ENCODE results near the gene KRT40. TPM values are rescaled to one million over a fixed set of nuclear protein-coding genes. Genes with fewer than 3 reads are reported as not detected.

The KRT40 gene
- total RNA-seq, 1 donor from 2014 or later: not detected

- H3K27ac Mint-ChIP-seq (ENCODE audit: unreplicated experiment): no peak overlapping the region
- no peaks in the 10 kb centered on the region for H3K36me3 Mint-ChIP-seq (ENCODE audit: low read depth, unreplicated experiment)
- H3K9me3 Mint-ChIP-seq (ENCODE audit: unreplicated experiment): no peaks in the 10 kb centered on the region
- H3K27me3 Mint-ChIP-seq (ENCODE audit: unreplicated experiment): no peaks in the 10 kb centered on the region
- no peak for DNase-seq (ENCODE audit: low spot score)
- TF ChIP-seq CTCF (IDR thresholded peaks at IDR 0.05; ENCODE audit: unreplicated experiment): no peak
- H3K4me3 Mint-ChIP-seq (ENCODE audit: unreplicated experiment): no peak overlapping the region
- H3K4me1 Mint-ChIP-seq (ENCODE audit: unreplicated experiment): peaks cover 15% of the 10 kb centered on the region
These were observed 29.1 kb upstream of the KRT40 start for GRCh38 chr17:41013181-41013580.

GRCh38 chr17:41012326-41013120 lies 28.4 kb upstream of the KRT40 start:
- H3K4me3 Mint-ChIP-seq (ENCODE audit: unreplicated experiment): no peak overlapping the region
- H3K9me3 Mint-ChIP-seq (ENCODE audit: unreplicated experiment): no peaks in the 10 kb centered on the region
- no peaks in the 10 kb centered on the region for H3K36me3 Mint-ChIP-seq (ENCODE audit: low read depth, unreplicated experiment)
- H3K27ac Mint-ChIP-seq (ENCODE audit: unreplicated experiment): no peak overlapping the region
- TF ChIP-seq CTCF (IDR thresholded peaks at IDR 0.05; ENCODE audit: unreplicated experiment): no peak
- H3K27me3 Mint-ChIP-seq (ENCODE audit: unreplicated experiment): no peaks in the 10 kb centered on the region
- DNase-seq (ENCODE audit: low spot score): no peak
- H3K4me1 Mint-ChIP-seq (ENCODE audit: unreplicated experiment): peaks cover 9% of the 10 kb centered on the region

GRCh38 chr17:41010441-41010840 lies 26.3 kb upstream of the KRT40 start:
- no peak overlapping the region for H3K4me3 Mint-ChIP-seq (ENCODE audit: unreplicated experiment)
- H3K9me3 Mint-ChIP-seq (ENCODE audit: unreplicated experiment): no peaks in the 10 kb centered on the region

GRCh38 chr17:41009936-41010335 lies 25.8 kb upstream of the KRT40 start:
- Mint-ChIP-seq H3K4me1 (ENCODE audit: unreplicated experiment) (no peaks in the 10 kb centered on the region), H3K9me3 (ENCODE audit: unreplicated experiment) (no peaks in the 10 kb centered on the region), H3K36me3 (ENCODE audit: low read depth, unreplicated experiment) (no peaks in the 10 kb centered on the region), H3K27me3 (ENCODE audit: unreplicated experiment) (no peaks in the 10 kb centered on the region), H3K27ac (ENCODE audit: unreplicated experiment) (no peak overlapping the region), H3K4me3 (ENCODE audit: unreplicated experiment) (no peak overlapping the region)
- DNase-seq (ENCODE audit: low spot score): no peak
- no peak for TF ChIP-seq CTCF (IDR thresholded peaks at IDR 0.05; ENCODE audit: unreplicated experiment)

More at GRCh38 chr17:41010441-41010840, 26.3 kb upstream of the KRT40 start:
- no peaks in the 10 kb centered on the region for H3K4me1 Mint-ChIP-seq (ENCODE audit: unreplicated experiment)
- H3K27ac Mint-ChIP-seq (ENCODE audit: unreplicated experiment): no peak overlapping the region
- no peaks in the 10 kb centered on the region for H3K36me3 Mint-ChIP-seq (ENCODE audit: low read depth, unreplicated experiment)
- no peak for DNase-seq (ENCODE audit: low spot score)
- H3K27me3 Mint-ChIP-seq (ENCODE audit: unreplicated experiment): no peaks in the 10 kb centered on the region
- TF ChIP-seq CTCF (IDR thresholded peaks at IDR 0.05; ENCODE audit: unreplicated experiment): no peak

GRCh38 chr17:41009301-41009760 lies 25.2 kb upstream of the KRT40 start:
- Mint-ChIP-seq H3K4me3 (ENCODE audit: unreplicated experiment) (no peak overlapping the region), H3K36me3 (ENCODE audit: low read depth, unreplicated experiment) (no peaks in the 10 kb centered on the region), H3K27me3 (ENCODE audit: unreplicated experiment) (no peaks in the 10 kb centered on the region), H3K9me3 (ENCODE audit: unreplicated experiment) (no peaks in the 10 kb centered on the region), H3K27ac (ENCODE audit: unreplicated experiment) (no peak overlapping the region), H3K4me1 (ENCODE audit: unreplicated experiment) (no peaks in the 10 kb centered on the region)
- no peak for TF ChIP-seq CTCF (IDR thresholded peaks at IDR 0.05; ENCODE audit: unreplicated experiment)
- DNase-seq (ENCODE audit: low spot score): no peak

All from endothelial cell (in vitro differentiated cells).